Thyroid gland (tissue), 4 donors: ENCODE data around the gene SCAF4.

Experiments
- POLR2A ChIP-seq, 2 donors: fragments of 450-650 bp; IDR thresholded peaks; one replicate each; pipeline ENCODE4 v1.6.1; 2017; ENCODE audit warnings: antibody characterized with exemption in 2 of 2, mild to moderate bottlenecking in 2 of 2, moderate library complexity in 1 of 2
- TF ChIP-seq, protein P1 (sequence below), 6 experiments: fragments of 200-600 bp in 3 of 6; fragments of 450-650 bp in 3 of 6; sonication (generic) in 3 of 6; IDR thresholded peaks; one replicate each; pipeline ENCODE4 v1.5.1; 2016 to 2019; ENCODE audit warnings: antibody characterized with exemption in 6 of 6, mild to moderate bottlenecking in 2 of 6, inconsistent platforms in 1 of 6, moderate library complexity in 1 of 6

- TF ChIP-seq, protein P1, sequence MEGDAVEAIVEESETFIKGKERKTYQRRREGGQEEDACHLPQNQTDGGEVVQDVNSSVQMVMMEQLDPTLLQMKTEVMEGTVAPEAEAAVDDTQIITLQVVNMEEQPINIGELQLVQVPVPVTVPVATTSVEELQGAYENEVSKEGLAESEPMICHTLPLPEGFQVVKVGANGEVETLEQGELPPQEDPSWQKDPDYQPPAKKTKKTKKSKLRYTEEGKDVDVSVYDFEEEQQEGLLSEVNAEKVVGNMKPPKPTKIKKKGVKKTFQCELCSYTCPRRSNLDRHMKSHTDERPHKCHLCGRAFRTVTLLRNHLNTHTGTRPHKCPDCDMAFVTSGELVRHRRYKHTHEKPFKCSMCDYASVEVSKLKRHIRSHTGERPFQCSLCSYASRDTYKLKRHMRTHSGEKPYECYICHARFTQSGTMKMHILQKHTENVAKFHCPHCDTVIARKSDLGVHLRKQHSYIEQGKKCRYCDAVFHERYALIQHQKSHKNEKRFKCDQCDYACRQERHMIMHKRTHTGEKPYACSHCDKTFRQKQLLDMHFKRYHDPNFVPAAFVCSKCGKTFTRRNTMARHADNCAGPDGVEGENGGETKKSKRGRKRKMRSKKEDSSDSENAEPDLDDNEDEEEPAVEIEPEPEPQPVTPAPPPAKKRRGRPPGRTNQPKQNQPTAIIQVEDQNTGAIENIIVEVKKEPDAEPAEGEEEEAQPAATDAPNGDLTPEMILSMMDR (IDR thresholded peaks at IDR 0.05): no peak
- TF ChIP-seq POLR2A (IDR thresholded peaks at IDR 0.05): no peak
Measured at GRCh38 chr21:31660591-31660990, 71.3 kb downstream of the SCAF4 start.
